HEK293 (cell line): ENCODE measurements around the gene GSS.
A peak's percentile ranks its signal among the peaks of the same experiment; 100 is the strongest.

ENCODE experiments used
- CTCF ChIA-PET: fragments of 350-600 bp; formaldehyde crosslinking; extraction: SDS; loops from one replicate; lab custom pipeline; 2021; ENCODE audit warnings: antibody characterized with exemption; lab: Yijun Ruan, JAX
- POLR2A ChIA-PET: fragments of 300-600 bp; formaldehyde crosslinking; extraction: SDS; loops from one replicate; lab custom pipeline; 2020; ENCODE audit warnings: antibody characterized with exemption, inconsistent platforms; lab: Yijun Ruan, JAX
- H3K27ac ChIP-seq: fragments of 200-500 bp; sonication (Bioruptor generic); 2 replicates; pipeline ENCODE4 v1.5.1; 2014; ENCODE audit warnings: low read depth, low read length, control low read depth, inconsistent platforms; ENCODE audit errors: extremely low read depth
- H3K36me3 ChIP-seq, 2 experiments: fragments of 200-500 bp in 1 of 2; sonication (Bioruptor generic) in 1 of 2; 1 replicate in 1 of 2; 2 replicates in 1 of 2; pipeline ENCODE4 v1.5.1; 2014 to 2017; ENCODE audit warnings: inconsistent platforms in 2 of 2, low read length in 2 of 2; ENCODE audit not compliant: control insufficient read depth in 2 of 2, insufficient read depth in 1 of 2
- H3K4me1 ChIP-seq: fragments of 200-500 bp; sonication (Bioruptor generic); 2 replicates; pipeline ENCODE4 v1.5.1; 2014; ENCODE audit warnings: mild to moderate bottlenecking, low read length, inconsistent platforms; ENCODE audit not compliant: control insufficient read depth, insufficient read depth
- H3K4me3 ChIP-seq: 2 replicates; pipeline ENCODE4 v1.5.1; 2011; ENCODE audit warnings: low read depth, mild to moderate bottlenecking, control low read depth, low read length, moderate library complexity
- H3K9me3 ChIP-seq: fragments of 200-500 bp; sonication (Bioruptor generic); 2 replicates; pipeline ENCODE4 v1.5.1; 2014; ENCODE audit warnings: low read depth, low read length, inconsistent platforms; ENCODE audit not compliant: control insufficient read depth, insufficient read depth
- GLI4 ChIP-seq: fragments of 450-650 bp; formaldehyde crosslinking; IDR thresholded peaks from 2 replicates; pipeline ENCODE4 v1.5.1; 2016; ENCODE audit warnings: missing biosample characterization, missing genetic modification characterization
- HOXC10 ChIP-seq: sonication (generic); formaldehyde crosslinking; IDR thresholded peaks from 2 replicates; pipeline ENCODE4 v1.8.1; 2023; ENCODE audit warnings: mild to moderate bottlenecking, missing genetic modification reagents
- KLF10 ChIP-seq: fragments of 450-650 bp; IDR thresholded peaks from 2 replicates; pipeline ENCODE4 v1.5.1; 2018; ENCODE audit warnings: missing biosample characterization, mild to moderate bottlenecking, missing genetic modification characterization
- OSR2 ChIP-seq: fragments of 450-650 bp; formaldehyde crosslinking; IDR thresholded peaks from 2 replicates; pipeline ENCODE4 v1.5.1; 2016; ENCODE audit warnings: missing biosample characterization, missing genetic modification characterization
- SETDB1 ChIP-seq: IDR thresholded peaks from one replicate; pipeline ENCODE4 v1.6.1; 2017; ENCODE audit warnings: mild to moderate bottlenecking, low read length, moderate library complexity, mixed read lengths; ENCODE audit not compliant: insufficient read length
- SP7 ChIP-seq: fragments of 450-650 bp; formaldehyde crosslinking; IDR thresholded peaks from 2 replicates; pipeline ENCODE4 v1.5.1; 2016; ENCODE audit warnings: missing biosample characterization, missing genetic modification characterization
- ZBTB20 ChIP-seq: fragments of 450-650 bp; formaldehyde crosslinking; IDR thresholded peaks from 2 replicates; pipeline ENCODE4 v1.5.1; 2016; ENCODE audit warnings: missing biosample characterization, missing genetic modification characterization
- ZBTB21 ChIP-seq: fragments of 450-650 bp; formaldehyde crosslinking; IDR thresholded peaks from 2 replicates; pipeline ENCODE4 v1.5.1; 2017; ENCODE audit warnings: missing biosample characterization, missing genetic modification characterization
- ZFP69B ChIP-seq: fragments of 450-650 bp; formaldehyde crosslinking; IDR thresholded peaks from 2 replicates; pipeline ENCODE4 v1.5.1; 2016; ENCODE audit warnings: missing biosample characterization, missing genetic modification characterization
- ZNF121 ChIP-seq: fragments of 450-650 bp; formaldehyde crosslinking; IDR thresholded peaks from 2 replicates; pipeline ENCODE4 v1.5.1; 2016; ENCODE audit warnings: missing biosample characterization, missing genetic modification characterization
- ZNF335 ChIP-seq: fragments of 450-650 bp; formaldehyde crosslinking; conservative IDR thresholded peaks from 2 replicates; pipeline ENCODE4 v1.5.1; 2016; ENCODE audit warnings: missing biosample characterization, missing genetic modification characterization
- ZNF521 ChIP-seq: fragments of 450-650 bp; formaldehyde crosslinking; IDR thresholded peaks from 2 replicates; pipeline ENCODE4 v1.5.1; 2017; ENCODE audit warnings: missing biosample characterization, mild to moderate bottlenecking, missing genetic modification characterization
- ZNF629 ChIP-seq: fragments of 450-650 bp; formaldehyde crosslinking; IDR thresholded peaks from 2 replicates; pipeline ENCODE4 v1.5.1; 2017; ENCODE audit warnings: missing biosample characterization, missing genetic modification characterization
- ZNF660 ChIP-seq: fragments of 450-650 bp; IDR thresholded peaks from 2 replicates; pipeline ENCODE4 v1.5.1; 2018; ENCODE audit warnings: missing biosample characterization, mild to moderate bottlenecking, missing genetic modification characterization
- ZNF777 ChIP-seq: fragments of 450-650 bp; formaldehyde crosslinking; IDR thresholded peaks from 2 replicates; pipeline ENCODE4 v1.5.1; 2017; ENCODE audit warnings: missing biosample characterization, missing genetic modification characterization, borderline replicate concordance
- TF ChIP-seq, protein P1 (sequence below): fragments of 450-650 bp; formaldehyde crosslinking; optimal IDR thresholded peaks from 2 replicates; pipeline ENCODE3; 2016; ENCODE audit warnings: missing biosample characterization, mild to moderate bottlenecking, missing genetic modification characterization
- TF ChIP-seq, protein P2 (sequence below): fragments of 450-650 bp; formaldehyde crosslinking; IDR thresholded peaks from 2 replicates; pipeline ENCODE4 v1.5.1; 2016; ENCODE audit warnings: missing biosample characterization, missing genetic modification characterization

Gene GSS

DNA sequence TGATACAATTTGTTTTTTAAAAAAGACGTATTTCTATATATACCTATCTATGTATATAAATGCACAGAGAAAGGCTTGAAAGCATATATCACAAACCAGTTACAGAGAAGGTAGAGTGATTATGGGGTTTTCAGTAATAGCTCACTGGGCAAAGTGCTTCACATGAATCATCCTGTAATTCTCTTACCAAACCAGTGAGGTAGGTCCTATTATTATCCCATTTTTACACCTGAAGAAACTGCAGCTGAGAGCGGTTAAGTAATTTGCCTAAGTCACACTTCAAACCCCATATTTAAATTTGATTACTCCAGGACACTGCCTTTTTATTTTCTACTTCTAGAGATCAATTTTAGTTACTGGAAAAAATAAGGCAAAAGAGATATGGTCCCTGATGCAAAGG is 4.4 kb downstream of the GSS start:
- H3K27ac ChIP-seq = no peak overlapping the region
- peaks cover 0 to 45% of the 10 kb centered on the region in 2 experiments; a peak in 2 of 3 replicates for H3K36me3 ChIP-seq
- POLR2A ChIA-PET = interaction anchor here (1.0 to 1.2 kb wide), 2 partner anchors 9 to 140 kb away, joined by 3 to 5 read pairs; no protein-coding TSS in a partner anchor
- H3K4me3 ChIP-seq = no peak overlapping the region
- TF ChIP-seq GLI4 (tag by site-specific recombination) (no peak), ZNF335 (tag by site-specific recombination) (peak; percentile 57), ZNF777 (tag by site-specific recombination) (no peak), SP7 (tag by site-specific recombination) (peak; percentile 76), ZFP69B (tag by site-specific recombination) (no peak)
- TF ChIP-seq, all 188 proteins: peak for 2
- Histone ChIP-seq H3K9me3 (no peaks in the 10 kb centered on the region), H3K4me1 (no peaks in the 10 kb centered on the region; the same call in 1 of the 2 replicates)
- CTCF ChIA-PET = interaction anchor here (0.8 kb wide), 1 partner anchor 11 kb away, joined by 3 read pairs; no protein-coding TSS in a partner anchor

DNA sequence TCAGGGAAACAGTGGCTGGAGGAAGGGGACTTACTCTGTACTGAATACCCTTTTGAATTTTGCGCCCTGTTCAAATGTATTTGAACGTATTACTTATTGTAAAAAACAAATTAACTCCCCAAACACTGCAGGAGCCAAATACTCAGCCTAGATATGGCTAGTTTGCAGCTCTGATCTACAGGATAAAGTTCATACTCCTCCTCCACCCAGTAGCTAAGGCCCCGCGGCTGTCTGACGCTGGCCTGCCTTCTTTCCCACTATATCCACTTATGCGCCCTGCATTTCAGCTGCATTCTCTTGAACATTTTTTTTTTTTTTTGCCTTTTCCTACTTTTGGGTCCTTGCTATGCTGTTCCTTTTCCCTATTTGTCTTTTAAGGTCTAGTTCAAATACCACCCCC is 6.5 kb downstream of the GSS start:
- peaks cover 0 to 63% of the 10 kb centered on the region in 2 experiments for H3K36me3 ChIP-seq
- H3K9me3 ChIP-seq = no peaks in the 10 kb centered on the region
- H3K4me1 ChIP-seq = no peaks in the 10 kb centered on the region
- ChIA-PET POLR2A (no interaction called here), CTCF (interaction anchor here (0.6 to 1.3 kb wide), 3 partner anchors 66 to 519 kb away, joined by 3 to 8 read pairs (median 3); no protein-coding TSS in a partner anchor)
- H3K27ac ChIP-seq = no peak overlapping the region
- no peak overlapping the region for H3K4me3 ChIP-seq
- TF ChIP-seq KLF10 (tag by site-specific recombination) = no peak
- peak; percentile 88 for TF ChIP-seq ZNF335 (tag by site-specific recombination)

DNA sequence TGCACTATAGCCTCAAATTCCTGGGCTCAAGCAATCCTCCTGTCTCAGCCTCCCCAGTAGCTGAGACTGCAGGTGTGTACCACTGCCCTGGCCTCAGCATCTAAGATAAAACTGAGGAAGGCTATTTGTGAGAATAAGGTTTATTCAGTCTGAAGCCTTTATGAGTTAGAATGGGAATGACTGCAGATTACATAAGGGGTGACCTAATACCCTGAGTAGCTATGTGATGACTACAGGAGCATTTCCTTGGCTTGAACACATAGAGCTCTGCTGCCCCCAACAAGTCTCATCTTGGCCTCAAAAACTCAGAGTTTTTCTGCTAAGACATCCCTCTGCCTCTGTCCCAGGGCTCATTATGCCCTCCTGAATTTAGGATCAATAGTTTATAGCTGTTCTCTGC is 7.6 kb downstream of the GSS start:
- ChIA-PET CTCF (interaction anchor here (0.6 to 1.3 kb wide), 3 partner anchors 73 to 78 kb away, joined by 3 read pairs; no protein-coding TSS in a partner anchor), POLR2A (no interaction called here)
- no peak overlapping the region for H3K27ac ChIP-seq
- no peaks in the 10 kb centered on the region for H3K9me3 ChIP-seq
- TF ChIP-seq ZNF521 (tag by site-specific recombination) = no peak
- TF ChIP-seq SETDB1 = no peak
- TF ChIP-seq, protein P1, sequence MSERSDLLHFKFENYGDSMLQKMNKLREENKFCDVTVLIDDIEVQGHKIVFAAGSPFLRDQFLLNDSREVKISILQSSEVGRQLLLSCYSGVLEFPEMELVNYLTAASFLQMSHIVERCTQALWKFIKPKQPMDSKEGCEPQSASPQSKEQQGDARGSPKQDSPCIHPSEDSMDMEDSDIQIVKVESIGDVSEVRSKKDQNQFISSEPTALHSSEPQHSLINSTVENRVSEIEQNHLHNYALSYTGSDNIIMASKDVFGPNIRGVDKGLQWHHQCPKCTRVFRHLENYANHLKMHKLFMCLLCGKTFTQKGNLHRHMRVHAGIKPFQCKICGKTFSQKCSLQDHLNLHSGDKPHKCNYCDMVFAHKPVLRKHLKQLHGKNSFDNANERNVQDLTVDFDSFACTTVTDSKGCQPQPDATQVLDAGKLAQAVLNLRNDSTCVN = no peak
- TF ChIP-seq OSR2 (tag by site-specific recombination) = no peak
- TF ChIP-seq ZNF629 (tag by site-specific recombination) = peak; percentile 66
- TF ChIP-seq, protein P2, sequence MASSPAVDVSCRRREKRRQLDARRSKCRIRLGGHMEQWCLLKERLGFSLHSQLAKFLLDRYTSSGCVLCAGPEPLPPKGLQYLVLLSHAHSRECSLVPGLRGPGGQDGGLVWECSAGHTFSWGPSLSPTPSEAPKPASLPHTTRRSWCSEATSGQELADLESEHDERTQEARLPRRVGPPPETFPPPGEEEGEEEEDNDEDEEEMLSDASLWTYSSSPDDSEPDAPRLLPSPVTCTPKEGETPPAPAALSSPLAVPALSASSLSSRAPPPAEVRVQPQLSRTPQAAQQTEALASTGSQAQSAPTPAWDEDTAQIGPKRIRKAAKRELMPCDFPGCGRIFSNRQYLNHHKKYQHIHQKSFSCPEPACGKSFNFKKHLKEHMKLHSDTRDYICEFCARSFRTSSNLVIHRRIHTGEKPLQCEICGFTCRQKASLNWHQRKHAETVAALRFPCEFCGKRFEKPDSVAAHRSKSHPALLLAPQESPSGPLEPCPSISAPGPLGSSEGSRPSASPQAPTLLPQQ (tag by site-specific recombination) = 0 out of 2 replicates have a peak, but pooled peaks have one; percentile 47
- TF ChIP-seq HOXC10 = no peak
- TF ChIP-seq ZBTB21 (tag by site-specific recombination) = peak; percentile 66; the same call in 1 of the 2 replicates
- TF ChIP-seq ZBTB20 (tag by site-specific recombination) = peak; percentile 97
- 0 out of 2 replicates have a peak, but pooled peaks have one; percentile 29 for TF ChIP-seq ZNF121 (tag by site-specific recombination)
- peak; percentile 63; the same call in 1 of the 2 replicates for TF ChIP-seq ZNF660 (tag by site-specific recombination)
- H3K4me1 ChIP-seq = no peaks in the 10 kb centered on the region
- H3K36me3 ChIP-seq = peaks cover 0 to 74% of the 10 kb centered on the region in 2 experiments
- no peak overlapping the region for H3K4me3 ChIP-seq
